Vagina (tissue), 2 donors: Measurements from ENCODE around the gene KNDC1. TPM values are rescaled to one million over a fixed set of nuclear protein-coding genes. Genes with fewer than 3 reads are reported as not detected.

Experiments
- DNase-seq, 2 donors: peaks; one replicate each; pipeline ENCODE4 v3.0.0-alpha.2; 2017; ENCODE audit errors: extremely low spot score in 2 of 2
- H3K27ac ChIP-seq: fragments of 200-600 bp; sonication (generic); one replicate; pipeline ENCODE4 v1.5.1; 2019
- H3K27me3 ChIP-seq: fragments of 200-600 bp; sonication (generic); one replicate; pipeline ENCODE4 v1.5.1; 2019
- H3K36me3 ChIP-seq, 2 donors: fragments of 200-600 bp; sonication (generic); one replicate each; pipeline ENCODE4 v1.5.1; 2017 to 2019
- H3K4me1 ChIP-seq: fragments of 200-600 bp; sonication (generic); one replicate; pipeline ENCODE4 v1.5.1; 2019
- H3K4me3 ChIP-seq, 2 donors: fragments of 200-600 bp; sonication (generic); 1 replicate in 1 of 2; 2 replicates in 1 of 2; pipeline ENCODE4 v1.5.1; 2016 to 2019
- H3K9me3 ChIP-seq: fragments of 200-600 bp; sonication (generic); one replicate; pipeline ENCODE4 v1.5.1; 2019
- POLR2A ChIP-seq, 2 donors: fragments of 450-650 bp; IDR thresholded peaks; one replicate each; pipeline ENCODE4 v1.6.1; 2017; ENCODE audit warnings: antibody characterized with exemption in 2 of 2, mild to moderate bottlenecking in 2 of 2, moderate library complexity in 2 of 2
- POLR2AphosphoS5 ChIP-seq, 2 donors: sonication (generic); formaldehyde crosslinking; IDR thresholded peaks; one replicate each; pipeline ENCODE4 v1.9.0; 2017; ENCODE audit warnings: antibody characterized with exemption in 2 of 2, mild to moderate bottlenecking in 2 of 2, low read depth in 1 of 2; ENCODE audit not compliant: insufficient read depth in 1 of 2
- intact Hi-C: fragments of 100-400 bp; cut with DNase I; formaldehyde crosslinking; loops from one replicate; pipeline ENCODE4 v1.15.1; 2023
- total RNA-seq: library from RNA; depleted of rRNA; stranded (reverse); fragments of >200 nt; gene quantifications from one replicate; pipeline ENCODE4 v1.2.3, GENCODE V29; 2016
- TF ChIP-seq, protein P1 (sequence below), 3 experiments: fragments of 450-650 bp in 2 of 3; fragments of 200-600 bp in 1 of 3; sonication (generic) in 1 of 3; IDR thresholded peaks; one replicate each; pipeline ENCODE4 v1.5.1; 2017 to 2019; ENCODE audit warnings: antibody characterized with exemption in 3 of 3, mild to moderate bottlenecking in 2 of 3, moderate library complexity in 2 of 3

KNDC1 gene
- total RNA-seq, 1 donor from 2014 or later: 3.4 TPM

- no peak for DNase-seq
- Histone ChIP-seq H3K27me3 (no peaks in the 10 kb centered on the region), H3K36me3 (no peaks in the 10 kb centered on the region), H3K4me3 (no peak overlapping the region), H3K9me3 (no peaks in the 10 kb centered on the region), H3K4me1 (no peaks in the 10 kb centered on the region), H3K27ac (no peak overlapping the region)
- intact Hi-C loops: no loop called here
- TF ChIP-seq, protein P1, sequence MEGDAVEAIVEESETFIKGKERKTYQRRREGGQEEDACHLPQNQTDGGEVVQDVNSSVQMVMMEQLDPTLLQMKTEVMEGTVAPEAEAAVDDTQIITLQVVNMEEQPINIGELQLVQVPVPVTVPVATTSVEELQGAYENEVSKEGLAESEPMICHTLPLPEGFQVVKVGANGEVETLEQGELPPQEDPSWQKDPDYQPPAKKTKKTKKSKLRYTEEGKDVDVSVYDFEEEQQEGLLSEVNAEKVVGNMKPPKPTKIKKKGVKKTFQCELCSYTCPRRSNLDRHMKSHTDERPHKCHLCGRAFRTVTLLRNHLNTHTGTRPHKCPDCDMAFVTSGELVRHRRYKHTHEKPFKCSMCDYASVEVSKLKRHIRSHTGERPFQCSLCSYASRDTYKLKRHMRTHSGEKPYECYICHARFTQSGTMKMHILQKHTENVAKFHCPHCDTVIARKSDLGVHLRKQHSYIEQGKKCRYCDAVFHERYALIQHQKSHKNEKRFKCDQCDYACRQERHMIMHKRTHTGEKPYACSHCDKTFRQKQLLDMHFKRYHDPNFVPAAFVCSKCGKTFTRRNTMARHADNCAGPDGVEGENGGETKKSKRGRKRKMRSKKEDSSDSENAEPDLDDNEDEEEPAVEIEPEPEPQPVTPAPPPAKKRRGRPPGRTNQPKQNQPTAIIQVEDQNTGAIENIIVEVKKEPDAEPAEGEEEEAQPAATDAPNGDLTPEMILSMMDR (IDR thresholded peaks at IDR 0.05): no peak
- TF ChIP-seq POLR2AphosphoS5 (IDR thresholded peaks at IDR 0.05; ENCODE audit: insufficient read depth in 1 of 2, low read depth in 1 of 2) (no peak), POLR2A (IDR thresholded peaks at IDR 0.05) (no peak)
Observed at GRCh38 chr10:133185421-133185820, 25.4 kb downstream of the KNDC1 start.

DNA sequence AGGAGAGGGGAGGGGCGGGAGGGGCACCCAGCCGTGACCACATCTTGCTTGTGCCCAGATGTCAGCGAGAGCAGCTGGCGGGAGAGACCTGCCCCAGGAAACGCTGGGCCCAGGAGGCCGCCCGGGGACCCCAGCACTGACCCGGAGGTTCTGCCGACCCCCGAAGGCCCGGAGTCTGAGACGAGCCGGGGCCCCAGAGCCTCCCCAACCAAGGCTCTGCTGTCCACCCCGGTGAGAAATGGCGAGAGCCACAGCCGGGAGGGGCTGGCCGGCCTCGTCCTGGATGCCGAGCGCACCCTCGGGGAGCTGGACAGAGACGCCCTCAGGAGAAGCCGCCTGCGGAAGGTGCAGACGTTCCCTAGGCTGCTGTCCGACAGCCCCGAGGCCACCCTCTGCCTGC, 25.9 kb downstream of the KNDC1 start:
- H3K4me1 ChIP-seq: no peaks in the 10 kb centered on the region
- H3K36me3 ChIP-seq: no peaks in the 10 kb centered on the region
- H3K4me3 ChIP-seq: no peak overlapping the region
- intact Hi-C loops: no loop called here
- H3K27me3 ChIP-seq: no peaks in the 10 kb centered on the region
- no peaks in the 10 kb centered on the region for H3K9me3 ChIP-seq
- TF ChIP-seq, protein P1 (IDR thresholded peaks at IDR 0.05): no peak
- TF ChIP-seq POLR2AphosphoS5 (IDR thresholded peaks at IDR 0.05; ENCODE audit: insufficient read depth in 1 of 2, low read depth in 1 of 2): no peak
- TF ChIP-seq POLR2A (IDR thresholded peaks at IDR 0.05): no peak
- no peak for DNase-seq
- no peak overlapping the region for H3K27ac ChIP-seq

DNA sequence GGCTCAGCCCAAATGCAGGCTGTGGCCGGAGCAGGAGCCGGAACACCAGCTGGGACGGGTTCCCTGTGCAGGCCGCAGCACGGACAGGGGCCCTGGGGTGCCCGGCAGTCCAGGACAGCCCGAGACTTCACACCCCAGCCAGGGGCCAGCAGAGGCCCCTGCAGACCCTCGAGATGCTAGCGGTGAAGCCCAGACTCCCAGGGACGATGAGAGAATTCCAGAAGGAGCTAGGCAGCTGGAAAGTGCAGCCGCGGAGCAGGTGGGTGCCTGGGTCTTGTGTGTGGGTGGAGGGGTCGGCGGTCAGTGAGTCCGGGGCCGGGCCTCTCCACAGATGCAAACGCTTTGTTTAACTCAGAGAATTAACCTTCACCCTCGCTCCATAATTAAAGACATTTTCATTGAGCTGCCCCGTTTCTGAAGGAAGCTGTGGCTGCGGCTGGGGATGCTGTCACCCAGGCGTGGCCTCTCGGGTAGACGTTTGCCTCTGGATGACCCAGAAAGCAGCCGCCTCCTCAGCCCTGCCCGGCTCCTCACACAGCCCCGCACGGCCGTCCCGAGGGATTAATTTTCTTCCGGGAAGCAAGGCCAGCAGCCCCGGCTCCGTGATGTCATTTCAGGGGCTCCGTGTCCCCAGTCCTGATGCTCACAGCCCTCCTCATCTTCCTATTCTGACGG, 26.5 kb downstream of the KNDC1 start:
- no peak overlapping the region for H3K27ac ChIP-seq
- no peaks in the 10 kb centered on the region for H3K9me3 ChIP-seq
- no peaks in the 10 kb centered on the region for H3K36me3 ChIP-seq
- H3K27me3 ChIP-seq: no peaks in the 10 kb centered on the region
- DNase-seq: no peak
- no peak for TF ChIP-seq POLR2AphosphoS5 (IDR thresholded peaks at IDR 0.05; ENCODE audit: insufficient read depth in 1 of 2, low read depth in 1 of 2)
- no peak for TF ChIP-seq POLR2A (IDR thresholded peaks at IDR 0.05)
- no peaks in the 10 kb centered on the region for H3K4me1 ChIP-seq
- no peak overlapping the region for H3K4me3 ChIP-seq
- intact Hi-C loops: no loop called here

- intact Hi-C loops: no loop called here
- H3K27ac ChIP-seq: no peak overlapping the region
- H3K9me3 ChIP-seq: no peaks in the 10 kb centered on the region
- no peaks in the 10 kb centered on the region for H3K4me1 ChIP-seq
- H3K36me3 ChIP-seq: no peaks in the 10 kb centered on the region
- no peak for DNase-seq
- TF ChIP-seq, protein P1 (IDR thresholded peaks at IDR 0.05): no peak
- TF ChIP-seq POLR2A (IDR thresholded peaks at IDR 0.05): no peak
- TF ChIP-seq POLR2AphosphoS5 (IDR thresholded peaks at IDR 0.05; ENCODE audit: insufficient read depth in 1 of 2, low read depth in 1 of 2): no peak
- H3K27me3 ChIP-seq: no peaks in the 10 kb centered on the region
- H3K4me3 ChIP-seq: no peak overlapping the region
Observed at GRCh38 chr10:133187091-133187905, 27.3 kb downstream of the KNDC1 start.

DNA sequence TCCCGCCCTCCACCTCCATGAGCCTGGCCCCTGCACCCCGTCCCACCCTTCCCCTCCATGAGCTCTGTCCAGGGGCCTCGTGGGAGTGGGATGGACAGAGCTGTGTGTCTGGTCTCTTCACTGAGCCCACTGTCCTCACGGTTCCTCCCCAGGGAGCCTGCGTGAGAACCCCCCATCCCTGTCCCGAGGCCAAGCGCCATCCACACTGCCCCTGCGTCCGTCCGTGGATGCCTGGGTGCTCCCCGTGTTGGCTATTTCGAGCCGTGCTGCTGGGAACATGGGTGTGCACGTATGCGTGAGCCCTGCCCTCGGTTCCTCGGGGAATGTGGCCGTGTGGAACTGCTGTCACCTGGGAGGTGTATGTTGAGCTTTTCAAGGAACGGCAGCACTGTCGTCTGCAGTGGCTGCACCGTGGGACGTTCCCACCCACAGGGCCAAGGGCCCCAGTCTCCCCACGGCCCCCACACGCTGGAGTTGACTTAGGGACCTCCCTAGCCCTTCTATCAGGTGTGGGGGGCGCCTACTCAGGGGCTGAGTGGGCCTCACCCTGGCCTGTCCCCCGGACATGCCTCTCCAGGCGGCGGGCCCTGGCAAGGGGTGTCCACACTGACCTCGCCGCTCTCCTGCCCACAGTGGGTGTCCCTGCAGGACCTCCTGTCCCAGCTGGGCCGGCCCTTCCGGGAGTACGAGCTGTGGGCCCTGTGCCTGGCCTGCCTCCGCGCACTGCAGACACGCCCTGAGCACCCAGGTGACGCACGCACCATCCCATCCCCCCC, 28.1 kb downstream of the KNDC1 start:
- Histone ChIP-seq H3K27ac (no peak overlapping the region), H3K27me3 (no peaks in the 10 kb centered on the region), H3K4me3 (no peak overlapping the region), H3K4me1 (no peaks in the 10 kb centered on the region), H3K36me3 (no peaks in the 10 kb centered on the region), H3K9me3 (no peaks in the 10 kb centered on the region)
- intact Hi-C loops: no loop called here
- DNase-seq: no peak
- no peak for TF ChIP-seq POLR2AphosphoS5 (IDR thresholded peaks at IDR 0.05; ENCODE audit: insufficient read depth in 1 of 2, low read depth in 1 of 2)
- TF ChIP-seq, protein P1 (IDR thresholded peaks at IDR 0.05): no peak
